GM13977 (cell line): ENCODE measurements around the gene RFWD3.

Experiments
- DNase-seq: peaks from one replicate; pipeline ENCODE4 v3.0.0; 2012; ENCODE audit warnings: low spot score
- in situ Hi-C: fragments of 300-500 bp; cut with MboI; formaldehyde crosslinking; loops from one replicate; pipeline ENCODE4 v1.12.0; 2022; ENCODE audit warnings: low sequenced_read_pairs, low pct_unique_long_range_greater_than_20kb, mixed read lengths, inconsistent platforms; ENCODE audit not compliant: unreplicated experiment
- TF ChIP-seq, protein P1 (sequence below): IDR thresholded peaks from 2 replicates; pipeline ENCODE4 v1.5.1; 2012; ENCODE audit warnings: mild to moderate bottlenecking, control low read depth; ENCODE audit not compliant: insufficient read depth; ENCODE audit errors: extremely low read depth, missing control alignments

RFWD3 gene

DNA sequence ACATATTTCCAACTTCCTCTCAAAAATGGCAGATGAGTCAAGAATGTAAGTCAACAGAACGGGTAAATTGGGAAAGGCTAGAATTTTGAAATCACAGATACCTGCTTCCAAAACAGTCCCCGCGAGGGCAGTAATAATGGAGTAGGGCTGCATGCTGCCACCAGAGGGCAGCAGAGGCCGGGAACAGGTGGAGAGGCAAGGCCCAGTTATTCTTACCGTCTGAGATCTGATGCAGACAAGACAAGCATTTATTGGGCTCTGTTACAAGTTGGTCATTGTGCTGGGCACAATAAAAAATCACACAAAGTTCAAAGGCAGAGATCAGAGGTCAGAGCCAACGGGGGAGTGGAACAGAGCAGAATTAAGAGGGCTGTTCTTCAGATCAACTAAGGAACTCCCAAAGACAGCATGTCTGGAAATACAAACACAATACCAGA, 42.8 kb upstream of the RFWD3 start:
- TF ChIP-seq, protein P1, sequence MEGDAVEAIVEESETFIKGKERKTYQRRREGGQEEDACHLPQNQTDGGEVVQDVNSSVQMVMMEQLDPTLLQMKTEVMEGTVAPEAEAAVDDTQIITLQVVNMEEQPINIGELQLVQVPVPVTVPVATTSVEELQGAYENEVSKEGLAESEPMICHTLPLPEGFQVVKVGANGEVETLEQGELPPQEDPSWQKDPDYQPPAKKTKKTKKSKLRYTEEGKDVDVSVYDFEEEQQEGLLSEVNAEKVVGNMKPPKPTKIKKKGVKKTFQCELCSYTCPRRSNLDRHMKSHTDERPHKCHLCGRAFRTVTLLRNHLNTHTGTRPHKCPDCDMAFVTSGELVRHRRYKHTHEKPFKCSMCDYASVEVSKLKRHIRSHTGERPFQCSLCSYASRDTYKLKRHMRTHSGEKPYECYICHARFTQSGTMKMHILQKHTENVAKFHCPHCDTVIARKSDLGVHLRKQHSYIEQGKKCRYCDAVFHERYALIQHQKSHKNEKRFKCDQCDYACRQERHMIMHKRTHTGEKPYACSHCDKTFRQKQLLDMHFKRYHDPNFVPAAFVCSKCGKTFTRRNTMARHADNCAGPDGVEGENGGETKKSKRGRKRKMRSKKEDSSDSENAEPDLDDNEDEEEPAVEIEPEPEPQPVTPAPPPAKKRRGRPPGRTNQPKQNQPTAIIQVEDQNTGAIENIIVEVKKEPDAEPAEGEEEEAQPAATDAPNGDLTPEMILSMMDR, result peak; percentile 91
- peak; percentile 85 for DNase-seq
- in situ Hi-C loops, result no loop called here

DNA sequence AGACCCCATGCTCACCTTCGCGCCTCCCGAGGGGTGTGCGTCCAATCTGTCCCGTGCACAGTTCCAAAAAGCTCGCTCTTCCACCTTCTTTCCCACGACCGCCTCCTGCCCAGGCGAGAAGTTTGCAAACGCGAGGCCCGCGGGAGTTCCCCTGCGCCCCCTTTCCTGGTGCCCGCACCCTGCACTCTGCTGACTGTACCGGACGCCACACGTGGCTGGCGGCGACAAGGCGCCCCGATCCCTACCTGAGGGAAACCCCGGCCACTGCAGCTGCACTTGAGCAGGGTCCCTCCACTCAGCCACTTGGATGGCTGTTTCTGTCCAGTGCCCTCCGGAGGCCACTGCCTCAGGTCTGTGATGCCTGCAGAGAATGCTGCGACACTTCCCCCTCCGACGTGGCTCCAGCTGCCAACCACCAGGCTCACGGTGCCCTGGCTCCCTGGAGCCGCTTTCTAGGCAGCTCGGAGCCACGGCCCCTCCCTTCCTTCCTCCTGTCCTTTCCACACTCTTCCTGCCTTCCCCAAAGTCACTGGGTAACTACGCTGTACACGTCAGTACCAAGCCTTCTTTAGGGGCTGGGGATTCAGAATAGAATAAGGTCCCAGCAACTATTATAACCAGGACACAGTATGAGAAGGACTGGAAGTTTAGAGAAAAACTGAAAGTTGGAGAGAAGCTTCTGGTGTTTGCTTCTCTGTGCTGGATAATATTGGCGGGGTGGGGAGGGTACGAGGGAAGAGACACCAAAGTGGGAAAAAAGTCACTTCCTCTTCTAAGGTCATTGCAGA, 34.0 kb upstream of the RFWD3 start, which contains the start of gene MLKL:
TSS of gene MLKL (minus strand) at position 425 of the 788 bp plus-strand sequence. CDS start 5,105 bp downstream, outside the sequence.
- in situ Hi-C loops, result no loop called here
- TF ChIP-seq, protein P1, result no peak
- peak; percentile 64 for DNase-seq

DNA sequence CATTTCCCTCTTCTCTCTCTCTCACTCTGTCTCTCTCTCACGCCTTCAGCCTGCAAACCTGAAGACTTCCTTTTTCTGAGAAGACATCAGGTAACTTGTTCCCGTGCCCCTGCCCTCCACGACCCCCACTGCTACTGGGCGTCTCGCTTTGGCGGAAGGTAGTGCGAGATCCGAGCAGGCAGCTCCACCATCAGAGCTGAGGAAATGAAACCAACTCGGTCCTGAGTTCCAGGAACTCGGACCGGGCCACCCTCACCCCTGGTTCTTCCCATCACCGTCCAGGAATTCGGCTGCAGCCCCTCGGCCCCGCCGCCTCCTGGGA, 33.4 kb upstream of the RFWD3 start:
- TF ChIP-seq, protein P1, result no peak
- in situ Hi-C loops, result no loop called here
- no peak for DNase-seq

DNA sequence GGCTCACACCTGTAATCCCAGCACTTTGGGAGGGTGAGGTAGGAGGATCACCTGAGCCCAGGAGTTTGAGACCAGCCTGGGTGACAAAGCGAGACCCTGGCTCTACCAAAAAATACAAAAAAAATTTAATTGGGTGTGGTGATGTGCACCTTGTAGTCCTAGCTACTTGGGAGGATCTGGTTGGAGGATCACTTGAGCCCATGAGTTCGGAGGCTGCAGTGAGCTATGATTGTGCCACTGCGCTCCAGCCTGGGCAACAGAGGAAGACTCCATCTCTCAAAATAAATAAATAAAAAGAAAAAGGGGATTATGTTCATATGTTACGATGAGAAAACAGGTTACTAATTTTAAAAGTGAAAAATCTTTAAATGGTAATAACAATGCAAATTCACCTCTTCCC, 33.0 kb upstream of the RFWD3 start:
- TF ChIP-seq, protein P1, result no peak
- in situ Hi-C loops, result no loop called here
- DNase-seq, result no peak

DNA sequence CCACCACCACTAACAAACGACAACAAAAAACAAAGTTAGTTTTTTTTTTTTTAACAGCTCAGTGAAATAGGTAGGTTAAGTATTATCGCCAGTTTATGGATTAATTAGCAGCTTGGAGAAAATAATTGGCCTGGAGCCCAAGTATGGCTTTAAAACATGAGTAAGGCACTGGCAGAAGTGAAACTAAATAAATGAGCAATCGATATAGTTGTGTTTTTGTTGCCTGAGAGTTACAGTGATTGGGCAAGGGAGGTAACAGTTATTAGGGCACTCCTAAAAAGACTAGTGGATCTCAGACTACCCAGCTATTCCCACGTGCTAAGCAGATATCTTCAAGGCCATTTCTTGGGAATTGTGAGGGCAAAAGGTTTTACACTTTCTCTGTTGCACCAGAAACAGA, 31.5 kb upstream of the RFWD3 start:
- in situ Hi-C loops, result no loop called here
- DNase-seq, result peak; percentile 62

DNA sequence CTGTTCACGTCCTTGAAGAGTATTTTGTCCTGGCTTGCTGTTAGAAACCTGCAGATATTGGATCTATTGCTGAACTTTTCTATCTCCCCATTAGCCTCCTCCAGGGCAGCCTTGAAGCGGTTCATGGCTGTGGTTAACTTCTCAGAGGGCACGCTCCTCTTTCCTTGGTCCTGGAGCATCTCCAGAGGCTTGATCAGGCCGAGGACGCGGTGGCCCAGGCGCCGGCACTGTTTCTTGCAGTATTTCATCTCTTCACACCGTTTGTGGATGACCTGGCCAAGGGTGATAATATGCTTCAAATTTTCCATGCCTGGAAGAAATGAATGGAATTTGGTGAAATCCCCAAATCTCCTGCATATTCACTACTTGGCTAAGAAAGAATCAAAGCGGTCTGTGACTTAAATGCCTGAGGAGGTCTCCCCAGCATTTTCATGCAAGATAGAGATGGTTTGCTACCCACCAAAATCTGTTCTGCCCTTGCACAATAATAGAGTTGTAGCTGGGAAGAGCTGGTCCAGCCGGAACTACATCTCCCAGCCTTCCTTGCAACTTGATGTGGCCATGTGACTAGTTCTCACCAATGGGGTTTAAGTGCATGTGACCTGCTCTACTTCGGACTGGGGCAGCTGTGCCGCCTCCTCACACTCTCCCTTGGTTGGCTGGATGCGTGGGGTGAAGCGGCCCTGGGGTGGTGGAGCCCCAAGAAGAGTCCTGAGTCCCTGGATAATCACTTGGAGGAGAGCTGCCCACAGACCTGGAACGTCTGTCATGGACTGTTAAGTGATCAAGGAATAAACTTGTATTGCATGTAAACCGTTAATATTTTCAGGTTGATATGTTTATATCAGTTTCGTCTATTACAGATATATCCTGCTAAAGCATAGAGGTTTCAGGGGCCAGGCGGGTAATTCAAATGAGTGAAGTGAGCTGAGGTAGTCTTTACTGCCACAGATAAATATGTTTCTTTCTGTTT, 29.1 kb upstream of the RFWD3 start:
- peak; percentile 87 for DNase-seq
- in situ Hi-C loops, result no loop called here
- TF ChIP-seq, protein P1, result no peak

More for the DNA sequence above, 31.5 kb upstream of the RFWD3 start:
- TF ChIP-seq, protein P1, result no peak
